Fibroblast of mammary gland (primary cell): ENCODE results near the gene PCNT.

Experiments
- DNase-seq: peaks from one replicate; pipeline ENCODE4 v3.0.0-alpha.2; 2010; ENCODE audit warnings: low read depth
- H3K4me3 ChIP-seq: 2 replicates; pipeline ENCODE4 v1.5.1; 2011; ENCODE audit warnings: low read depth, mild to moderate bottlenecking, low read length, moderate library complexity; ENCODE audit not compliant: control insufficient read depth
- TF ChIP-seq, protein P1 (sequence below): conservative IDR thresholded peaks from 2 replicates; pipeline ENCODE4 v1.5.1; 2011; ENCODE audit warnings: low read depth, low read length, inconsistent platforms; ENCODE audit not compliant: control insufficient read depth, insufficient read depth

Gene PCNT

DNA sequence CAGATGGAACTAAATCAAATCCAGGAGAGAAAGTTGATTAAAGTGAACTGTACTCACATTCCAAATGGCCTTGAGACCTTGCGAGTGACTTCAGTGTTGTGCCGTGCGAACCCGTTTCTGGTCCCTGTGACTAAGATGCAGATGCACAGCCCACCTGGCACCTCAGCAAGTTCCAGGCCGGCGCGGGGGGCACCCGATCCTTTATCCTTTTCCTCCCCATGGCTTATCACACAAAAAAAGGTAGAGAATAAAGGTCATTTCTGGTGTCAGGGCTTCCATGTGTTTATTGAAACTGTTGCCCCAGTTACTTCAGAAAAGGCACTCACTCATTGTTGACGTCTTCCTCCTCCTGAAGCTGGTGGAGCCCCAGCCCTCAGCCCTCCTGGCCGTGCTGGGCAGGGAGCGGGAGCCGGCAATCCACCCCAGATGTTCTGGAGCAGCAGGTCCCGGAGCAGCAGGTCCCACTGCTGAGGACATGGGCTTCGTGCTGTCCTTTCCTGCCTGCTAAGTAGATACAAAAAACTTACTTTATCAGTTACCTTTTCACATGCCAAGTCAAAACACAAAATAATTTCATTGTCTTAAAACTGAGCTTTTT is 53.0 kb downstream of the PCNT start:
- no peak overlapping the region for H3K4me3 ChIP-seq
- TF ChIP-seq, protein P1, sequence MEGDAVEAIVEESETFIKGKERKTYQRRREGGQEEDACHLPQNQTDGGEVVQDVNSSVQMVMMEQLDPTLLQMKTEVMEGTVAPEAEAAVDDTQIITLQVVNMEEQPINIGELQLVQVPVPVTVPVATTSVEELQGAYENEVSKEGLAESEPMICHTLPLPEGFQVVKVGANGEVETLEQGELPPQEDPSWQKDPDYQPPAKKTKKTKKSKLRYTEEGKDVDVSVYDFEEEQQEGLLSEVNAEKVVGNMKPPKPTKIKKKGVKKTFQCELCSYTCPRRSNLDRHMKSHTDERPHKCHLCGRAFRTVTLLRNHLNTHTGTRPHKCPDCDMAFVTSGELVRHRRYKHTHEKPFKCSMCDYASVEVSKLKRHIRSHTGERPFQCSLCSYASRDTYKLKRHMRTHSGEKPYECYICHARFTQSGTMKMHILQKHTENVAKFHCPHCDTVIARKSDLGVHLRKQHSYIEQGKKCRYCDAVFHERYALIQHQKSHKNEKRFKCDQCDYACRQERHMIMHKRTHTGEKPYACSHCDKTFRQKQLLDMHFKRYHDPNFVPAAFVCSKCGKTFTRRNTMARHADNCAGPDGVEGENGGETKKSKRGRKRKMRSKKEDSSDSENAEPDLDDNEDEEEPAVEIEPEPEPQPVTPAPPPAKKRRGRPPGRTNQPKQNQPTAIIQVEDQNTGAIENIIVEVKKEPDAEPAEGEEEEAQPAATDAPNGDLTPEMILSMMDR: no peak
- DNase-seq: no peak

DNA sequence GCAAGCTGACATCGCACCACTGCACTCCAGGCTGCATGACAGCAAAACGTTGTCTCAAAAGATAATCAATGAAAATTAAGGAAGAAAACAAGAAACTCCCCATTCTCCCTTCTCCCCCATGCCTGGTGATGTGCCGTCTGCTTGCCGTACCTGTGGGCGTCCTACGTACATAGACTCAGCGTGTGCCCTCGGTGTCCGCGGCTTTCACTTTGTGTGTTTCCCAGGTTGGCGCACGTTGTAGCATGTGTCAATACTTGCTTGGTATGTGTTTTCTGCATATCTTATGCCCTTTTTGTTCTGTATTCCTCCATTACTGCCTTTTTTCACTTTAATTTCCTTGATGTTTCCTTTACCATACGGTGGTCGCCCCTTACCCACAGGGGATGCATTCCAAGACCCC is 53.8 kb downstream of the PCNT start:
- TF ChIP-seq, protein P1: no peak
- no peak overlapping the region for H3K4me3 ChIP-seq
- DNase-seq: no peak

DNA sequence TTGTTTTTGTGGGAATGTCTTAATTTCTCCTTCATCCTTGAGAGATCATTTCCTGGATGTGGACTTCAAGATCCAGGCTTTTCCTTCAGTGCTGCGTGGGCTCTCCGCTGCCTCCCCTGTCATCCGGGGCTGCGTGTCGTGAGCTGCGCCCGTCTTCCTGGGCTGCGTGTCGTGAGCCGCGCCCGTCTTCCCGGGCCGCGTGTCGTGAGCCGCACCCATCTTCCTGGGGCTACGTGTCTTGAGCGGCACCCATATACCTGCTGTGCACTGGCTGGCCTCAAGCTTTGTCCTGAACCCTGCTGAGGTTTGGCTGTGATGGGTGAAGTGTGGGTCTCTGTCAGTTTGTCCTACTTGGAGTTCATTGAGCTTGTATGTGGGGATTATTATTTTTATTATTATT is 55.1 kb downstream of the PCNT start:
- no peak overlapping the region for H3K4me3 ChIP-seq
- TF ChIP-seq, protein P1: no peak
- DNase-seq: no peak

DNA sequence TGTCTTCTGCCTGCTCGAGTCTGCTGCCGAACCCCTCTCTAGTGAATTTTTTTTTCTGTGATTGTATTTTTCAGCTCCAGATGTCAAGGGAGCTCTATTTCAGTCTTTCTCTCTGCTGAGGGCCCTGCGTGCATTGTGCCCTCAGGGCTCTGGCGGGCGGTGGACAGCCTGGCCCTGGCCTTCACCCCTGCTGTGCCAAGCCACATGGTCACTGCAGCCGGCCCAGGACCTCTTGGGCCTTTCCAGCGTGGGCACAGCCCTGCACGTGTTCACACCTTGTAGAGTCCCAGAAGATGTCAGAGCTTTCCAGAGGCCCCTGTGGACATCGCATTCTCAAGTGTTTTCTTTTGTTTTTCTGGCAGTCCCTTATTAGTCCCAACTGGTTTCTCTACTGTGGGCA is 55.7 kb downstream of the PCNT start:
- DNase-seq: no peak
- no peak overlapping the region for H3K4me3 ChIP-seq
- TF ChIP-seq, protein P1: no peak

DNA sequence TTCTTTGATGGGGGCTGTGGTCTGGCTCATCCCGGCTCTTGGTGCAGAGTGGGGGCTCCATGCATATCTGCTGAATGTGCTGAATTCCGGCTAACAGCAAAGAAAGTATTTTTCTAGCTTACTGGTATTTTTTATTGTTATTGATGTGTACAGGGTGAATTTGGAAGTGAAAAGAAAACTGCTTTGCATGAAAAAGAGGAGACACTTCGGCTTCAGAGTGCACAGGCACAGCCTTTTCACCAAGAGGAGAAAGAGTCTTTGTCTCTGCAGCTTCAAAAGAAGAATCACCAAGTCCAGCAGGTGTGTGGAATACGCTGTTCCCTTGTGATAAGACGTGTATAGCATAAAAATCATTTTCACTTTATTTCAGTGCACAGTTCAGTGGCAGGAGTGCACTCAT is 57.6 kb downstream of the PCNT start:
- TF ChIP-seq, protein P1: no peak
- DNase-seq: no peak
- no peak overlapping the region for H3K4me3 ChIP-seq

DNA sequence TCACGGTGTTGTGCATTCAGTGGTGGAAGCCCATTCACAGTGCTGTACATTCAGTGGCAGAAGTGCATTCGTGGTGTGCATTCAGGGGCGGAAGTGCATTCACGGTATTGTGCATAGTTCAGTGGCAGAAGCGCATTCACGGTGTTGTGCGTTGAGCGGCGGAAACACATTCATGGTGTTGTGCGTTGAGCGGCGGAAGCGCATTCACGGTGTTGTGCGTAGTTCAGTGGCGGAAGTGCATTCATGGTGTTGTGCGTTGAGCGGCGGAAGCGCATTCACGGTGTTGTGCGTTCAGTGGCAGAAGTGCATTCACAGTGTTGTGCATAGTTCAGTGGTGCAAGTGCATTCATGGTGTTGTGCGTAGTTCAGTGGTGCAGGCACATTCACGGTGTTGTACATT is 60.6 kb downstream of the PCNT start:
- TF ChIP-seq, protein P1: no peak
- DNase-seq: no peak

More for the DNA sequence above, 60.6 kb downstream of the PCNT start:
- no peak overlapping the region for H3K4me3 ChIP-seq
